Stimulated activated CD4-positive, alpha-beta T cell treated with anti-CD3 and anti-CD28 coated beads, Interleukin-4, amount 100 ng/mL, for 48 hours (primary cell): ENCODE measurements around the gene IL5RA.

Experiments
- DNase-seq, 2 donors: peaks; one replicate each; pipeline ENCODE4 v3.0.0-alpha.2; 2020; ENCODE audit warnings: low read depth in 2 of 2

IL5RA gene

GRCh38 chr3:3107858-3108257 is 2.3 kb downstream of the IL5RA start:
- no peak for DNase-seq

- no peak for DNase-seq
These were observed 3.0 kb downstream of the IL5RA start for GRCh38 chr3:3107181-3107580.

GRCh38 chr3:3105815-3106214 is 4.4 kb downstream of the IL5RA start:
- no peak for DNase-seq

- no peak for DNase-seq
These were observed 4.9 kb downstream of the IL5RA start for GRCh38 chr3:3105246-3105645.

GRCh38 chr3:3102751-3103150 is 7.4 kb downstream of the IL5RA start:
- no peak for DNase-seq

- DNase-seq, result no peak
These were observed 8.3 kb downstream of the IL5RA start for GRCh38 chr3:3101660-3102458.

GRCh38 chr3:3097958-3098357 is 12.2 kb downstream of the IL5RA start:
- DNase-seq, result no peak

GRCh38 chr3:3089017-3089416 is 21.2 kb downstream of the IL5RA start:
- no peak for DNase-seq

- DNase-seq, result no peak
These were observed 22.3 kb downstream of the IL5RA start for GRCh38 chr3:3087716-3088465.

- no peak for DNase-seq
These were observed 22.9 kb downstream of the IL5RA start for GRCh38 chr3:3087279-3087678.

GRCh38 chr3:3086239-3086638 is 23.9 kb downstream of the IL5RA start:
- no peak for DNase-seq

- DNase-seq, result no peak
These were observed 24.4 kb downstream of the IL5RA start for GRCh38 chr3:3085782-3086181.

- DNase-seq, result no peak
These were observed 25.3 kb downstream of the IL5RA start for GRCh38 chr3:3084890-3085289.

GRCh38 chr3:3082234-3082924 is 27.8 kb downstream of the IL5RA start:
- DNase-seq, result no peak

- no peak for DNase-seq
These were observed 28.6 kb downstream of the IL5RA start for GRCh38 chr3:3081381-3082233.

GRCh38 chr3:3080309-3080708 is 29.9 kb downstream of the IL5RA start:
- DNase-seq, result no peak

GRCh38 chr3:3074551-3075257 is 35.5 kb downstream of the IL5RA start:
- no peak for DNase-seq

GRCh38 chr3:3071136-3071535 is 39.0 kb downstream of the IL5RA start:
- DNase-seq, result no peak

- no peak for DNase-seq
These were observed 40.5 kb downstream of the IL5RA start for GRCh38 chr3:3069723-3070122.

GRCh38 chr3:3068358-3068881 is 41.8 kb downstream of the IL5RA start:
- no peak for DNase-seq

- no peak for DNase-seq
These were observed 43.3 kb downstream of the IL5RA start for GRCh38 chr3:3066910-3067309.
